HepG2 (cell line): ENCODE results near the gene P2RY6. TPM values are rescaled to one million over a fixed set of nuclear protein-coding genes. Genes with fewer than 3 reads are reported as not detected.

Source experiments
- AGO2 ChIP-seq: fragments of 200-400 bp; formaldehyde crosslinking; optimal IDR thresholded peaks from 2 replicates; pipeline ENCODE3; 2017; ENCODE audit warnings: mild to moderate bottlenecking, low read depth, low read length, moderate library complexity
- ATAD3A ChIP-seq: sonication (generic); formaldehyde crosslinking; IDR thresholded peaks from 2 replicates; pipeline ENCODE4 v1.4.0; 2020; ENCODE audit warnings: missing genetic modification reagents
- BRD4 ChIP-seq: sonication (generic); formaldehyde crosslinking; IDR thresholded peaks from 2 replicates; pipeline ENCODE4 v1.4.0; 2020; ENCODE audit warnings: missing genetic modification reagents
- ELF1 ChIP-seq: sonication (generic); formaldehyde crosslinking; IDR thresholded peaks from 2 replicates; pipeline ENCODE4 v1.4.0; 2020; ENCODE audit warnings: missing genetic modification reagents
- ELF4 ChIP-seq: sonication (generic); formaldehyde crosslinking; IDR thresholded peaks from 2 replicates; pipeline ENCODE4 v1.5.0; 2020; ENCODE audit warnings: missing genetic modification reagents, mild to moderate bottlenecking, moderate library complexity, borderline replicate concordance
- GZF1 ChIP-seq: sonication (generic); formaldehyde crosslinking; IDR thresholded peaks from 2 replicates; pipeline ENCODE4 v1.5.1; 2020; ENCODE audit warnings: mild to moderate bottlenecking, missing genetic modification reagents
- KDM5B ChIP-seq: sonication (generic); formaldehyde crosslinking; IDR thresholded peaks from 2 replicates; pipeline ENCODE4 v1.4.0; 2020; ENCODE audit warnings: missing genetic modification reagents, mild to moderate bottlenecking, borderline replicate concordance
- MAF1 ChIP-seq: sonication (generic); formaldehyde crosslinking; IDR thresholded peaks from 2 replicates; pipeline ENCODE4 v1.5.0; 2020; ENCODE audit warnings: missing genetic modification reagents, borderline replicate concordance
- PHF21A ChIP-seq: sonication (generic); formaldehyde crosslinking; IDR thresholded peaks from 2 replicates; pipeline ENCODE4 v1.5.0; 2020; ENCODE audit warnings: mild to moderate bottlenecking, missing genetic modification reagents
- PRPF4 ChIP-seq: fragments of 200-400 bp; formaldehyde crosslinking; IDR thresholded peaks from 2 replicates; pipeline ENCODE4 v1.6.1; 2016; ENCODE audit warnings: low read length, low read depth; ENCODE audit not compliant: poor library complexity, severe bottlenecking
- RFXAP ChIP-seq: sonication (generic); formaldehyde crosslinking; IDR thresholded peaks from 2 replicates; pipeline ENCODE4 v1.4.0; 2020; ENCODE audit warnings: missing genetic modification reagents, borderline replicate concordance
- SIX4 ChIP-seq: sonication (generic); formaldehyde crosslinking; IDR thresholded peaks from 2 replicates; pipeline ENCODE4 v1.4.0; 2020; ENCODE audit warnings: missing genetic modification reagents
- SMC3 ChIP-seq: IDR thresholded peaks from 2 replicates; pipeline ENCODE4 v1.6.1; 2011; ENCODE audit warnings: low read length, improper control_type of control experiment
- SRSF1 ChIP-seq: fragments of 200-400 bp; formaldehyde crosslinking; optimal IDR thresholded peaks from 2 replicates; pipeline ENCODE3; 2017; ENCODE audit warnings: mild to moderate bottlenecking, low read depth, low read length, moderate library complexity
- TEAD3 ChIP-seq: optimal IDR thresholded peaks from 2 replicates; pipeline ENCODE3; 2016; ENCODE audit warnings: borderline replicate concordance
- ZMAT3 ChIP-seq: sonication (generic); formaldehyde crosslinking; conservative IDR thresholded peaks from 2 replicates; pipeline ENCODE4 v1.7.0; 2021; ENCODE audit warnings: missing genetic modification reagents
- ZNF256 ChIP-seq: sonication (generic); formaldehyde crosslinking; conservative IDR thresholded peaks from 2 replicates; pipeline ENCODE4 v1.4.0; 2020; ENCODE audit warnings: missing genetic modification reagents
- ZNF331 ChIP-seq: sonication (generic); formaldehyde crosslinking; IDR thresholded peaks from 2 replicates; pipeline ENCODE4 v1.4.0; 2020; ENCODE audit warnings: missing genetic modification reagents
- ZNF564 ChIP-seq: sonication (generic); formaldehyde crosslinking; IDR thresholded peaks from 2 replicates; pipeline ENCODE4 v1.8.1; 2023; ENCODE audit warnings: mild to moderate bottlenecking, missing genetic modification reagents
- ZNF607 ChIP-seq: sonication (generic); formaldehyde crosslinking; IDR thresholded peaks from 2 replicates; pipeline ENCODE4 v1.5.1; 2020; ENCODE audit warnings: missing genetic modification reagents, mild to moderate bottlenecking, borderline replicate concordance
- ZNF614 ChIP-seq: IDR thresholded peaks from 2 replicates; pipeline ENCODE4 v1.6.1; 2018; ENCODE audit warnings: missing biosample characterization, missing genetic modification reagents, inconsistent platforms, borderline replicate concordance
- ZNF790 ChIP-seq: sonication (generic); formaldehyde crosslinking; IDR thresholded peaks from 2 replicates; pipeline ENCODE4 v1.8.0; 2022; ENCODE audit warnings: missing genetic modification reagents, mild to moderate bottlenecking, borderline replicate concordance
- polyA plus RNA-seq, 8 experiments: library from polyadenylated mRNA; depleted of rRNA in 3 of 8; stranded (reverse) in 7 of 8; unstranded in 1 of 8; fragments of >200 nt; fragmentation: Illumina TruSeq in 4 of 8; extraction: Trizol in 4 of 8; gene quantifications; 2 replicates each; pipeline versions ENCODE4 v1.2.1 to v1.2.3, GENCODE V29; 2011 to 2016; ENCODE audit warnings: low read depth in 4 of 8, missing spikeins in 1 of 8, mixed read lengths in 1 of 8; ENCODE audit not compliant: insufficient read depth in 1 of 8
- total RNA-seq, 5 experiments: library from RNA; depleted of rRNA; stranded (reverse); fragments of >200 nt; fragmentation: Illumina TruSeq; extraction: Trizol; gene quantifications; 2 replicates each; pipeline ENCODE4 v1.2.3, GENCODE V29; 2016; ENCODE audit warnings: low read depth in 1 of 5
- TF ChIP-seq, protein P1 (sequence below): sonication (generic); formaldehyde crosslinking; conservative IDR thresholded peaks from 2 replicates; pipeline ENCODE4 v1.4.0; 2020; ENCODE audit warnings: missing genetic modification reagents
- TF ChIP-seq, protein P2 (sequence below): sonication (generic); formaldehyde crosslinking; IDR thresholded peaks from 2 replicates; pipeline ENCODE4 v1.5.0; 2020; ENCODE audit warnings: mild to moderate bottlenecking, missing genetic modification reagents
- TF ChIP-seq, protein P3 (sequence below): sonication (generic); formaldehyde crosslinking; IDR thresholded peaks from 2 replicates; pipeline ENCODE4 v1.4.0; 2020; ENCODE audit warnings: mild to moderate bottlenecking, missing genetic modification reagents

P2RY6 gene
- total and polyA plus RNA-seq, 2 of the 13 experiments (the other 11 are each of a cell fraction or from before 2014, with no cell fraction given): 0.09 to 0.29 TPM

DNA sequence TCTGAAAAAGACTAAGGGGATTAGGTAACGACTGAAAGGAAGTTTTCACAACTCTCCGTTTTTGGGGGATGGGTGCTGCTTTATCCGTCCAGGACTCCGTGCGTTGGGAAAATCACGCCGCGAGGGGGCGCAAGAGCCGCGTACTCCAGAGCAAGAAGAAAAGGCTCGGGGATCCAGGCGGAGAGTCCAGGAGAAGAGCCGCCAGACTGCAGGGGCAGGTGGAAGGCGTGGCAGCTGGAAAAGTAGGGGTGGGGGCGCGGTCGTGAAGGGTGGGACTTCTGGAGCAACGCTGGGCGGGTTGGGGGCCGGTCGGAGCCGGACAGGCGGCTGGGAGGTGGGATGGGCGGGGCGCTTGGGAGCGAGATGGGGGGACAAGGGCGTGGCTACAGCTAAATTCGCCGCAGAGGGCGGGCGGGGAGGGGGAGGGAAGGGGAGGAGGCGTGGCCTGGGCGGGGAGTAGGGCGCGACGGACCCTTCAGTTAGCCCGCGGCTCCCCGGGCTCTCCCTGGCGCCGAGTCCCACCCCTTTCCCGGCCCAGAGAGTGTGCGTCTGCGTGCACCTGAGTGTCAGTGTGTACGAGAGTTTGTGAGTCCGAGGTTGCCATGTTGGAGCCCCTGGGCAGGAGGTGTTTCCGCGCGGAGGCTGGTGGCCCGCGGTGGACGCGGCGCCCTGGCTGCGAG lies 35.3 kb downstream of the P2RY6 start (continued):
- TF ChIP-seq MAF1 (CRISPR knock-in tag) (0 out of 2 replicates have a peak, but pooled peaks have one; percentile 30), PRPF4 (no peak), GZF1 (CRISPR knock-in tag) (0 out of 2 replicates have a peak, but pooled peaks have one; percentile 66), ELF1 (CRISPR knock-in tag) (no peak), ZNF331 (CRISPR knock-in tag) (no peak), ZNF564 (CRISPR knock-in tag) (0 out of 2 replicates have a peak, but pooled peaks have one; percentile 12), KDM5B (CRISPR knock-in tag) (0 out of 2 replicates have a peak, but pooled peaks have one; percentile 2), ZMAT3 (CRISPR knock-in tag) (no peak; the same call in 1 of the 2 replicates), ZNF607 (CRISPR knock-in tag) (no peak), ZNF790 (CRISPR knock-in tag) (no peak), SRSF1 (no peak), PHF21A (peak; percentile 43; the same call in 1 of the 2 replicates), AGO2 (peak; percentile 48), BRD4 (no peak; the same call in 1 of the 2 replicates), SIX4 (no peak), TEAD3 (CRISPR knock-in tag) (no peak), RFXAP (no peak), ATAD3A (CRISPR knock-in tag) (no peak), ZNF614 (CRISPR knock-in tag) (peak; percentile 51; the same call in 1 of the 2 replicates), ZNF256 (0 out of 2 replicates have a peak, but pooled peaks have one; percentile 56), SMC3 (peak; percentile 93), ELF4 (CRISPR knock-in tag) (no peak)
- TF ChIP-seq, protein P1, sequence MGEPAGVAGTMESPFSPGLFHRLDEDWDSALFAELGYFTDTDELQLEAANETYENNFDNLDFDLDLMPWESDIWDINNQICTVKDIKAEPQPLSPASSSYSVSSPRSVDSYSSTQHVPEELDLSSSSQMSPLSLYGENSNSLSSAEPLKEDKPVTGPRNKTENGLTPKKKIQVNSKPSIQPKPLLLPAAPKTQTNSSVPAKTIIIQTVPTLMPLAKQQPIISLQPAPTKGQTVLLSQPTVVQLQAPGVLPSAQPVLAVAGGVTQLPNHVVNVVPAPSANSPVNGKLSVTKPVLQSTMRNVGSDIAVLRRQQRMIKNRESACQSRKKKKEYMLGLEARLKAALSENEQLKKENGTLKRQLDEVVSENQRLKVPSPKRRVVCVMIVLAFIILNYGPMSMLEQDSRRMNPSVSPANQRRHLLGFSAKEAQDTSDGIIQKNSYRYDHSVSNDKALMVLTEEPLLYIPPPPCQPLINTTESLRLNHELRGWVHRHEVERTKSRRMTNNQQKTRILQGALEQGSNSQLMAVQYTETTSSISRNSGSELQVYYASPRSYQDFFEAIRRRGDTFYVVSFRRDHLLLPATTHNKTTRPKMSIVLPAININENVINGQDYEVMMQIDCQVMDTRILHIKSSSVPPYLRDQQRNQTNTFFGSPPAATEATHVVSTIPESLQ (CRISPR knock-in tag): no peak
- TF ChIP-seq, protein P2, sequence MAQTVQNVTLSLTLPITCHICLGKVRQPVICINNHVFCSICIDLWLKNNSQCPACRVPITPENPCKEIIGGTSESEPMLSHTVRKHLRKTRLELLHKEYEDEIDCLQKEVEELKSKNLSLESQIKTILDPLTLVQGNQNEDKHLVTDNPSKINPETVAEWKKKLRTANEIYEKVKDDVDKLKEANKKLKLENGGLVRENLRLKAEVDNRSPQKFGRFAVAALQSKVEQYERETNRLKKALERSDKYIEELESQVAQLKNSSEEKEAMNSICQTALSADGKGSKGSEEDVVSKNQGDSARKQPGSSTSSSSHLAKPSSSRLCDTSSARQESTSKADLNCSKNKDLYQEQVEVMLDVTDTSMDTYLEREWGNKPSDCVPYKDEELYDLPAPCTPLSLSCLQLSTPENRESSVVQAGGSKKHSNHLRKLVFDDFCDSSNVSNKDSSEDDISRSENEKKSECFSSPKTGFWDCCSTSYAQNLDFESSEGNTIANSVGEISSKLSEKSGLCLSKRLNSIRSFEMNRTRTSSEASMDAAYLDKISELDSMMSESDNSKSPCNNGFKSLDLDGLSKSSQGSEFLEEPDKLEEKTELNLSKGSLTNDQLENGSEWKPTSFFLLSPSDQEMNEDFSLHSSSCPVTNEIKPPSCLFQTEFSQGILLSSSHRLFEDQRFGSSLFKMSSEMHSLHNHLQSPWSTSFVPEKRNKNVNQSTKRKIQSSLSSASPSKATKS: no peak
- TF ChIP-seq, protein P3, sequence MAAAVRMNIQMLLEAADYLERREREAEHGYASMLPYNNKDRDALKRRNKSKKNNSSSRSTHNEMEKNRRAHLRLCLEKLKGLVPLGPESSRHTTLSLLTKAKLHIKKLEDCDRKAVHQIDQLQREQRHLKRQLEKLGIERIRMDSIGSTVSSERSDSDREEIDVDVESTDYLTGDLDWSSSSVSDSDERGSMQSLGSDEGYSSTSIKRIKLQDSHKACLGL (CRISPR knock-in tag): peak; percentile 85
